Pancreas (tissue), 10 donors: Measurements from ENCODE around the gene NNT. TPM values are rescaled to one million over a fixed set of nuclear protein-coding genes. Genes with fewer than 3 reads are reported as not detected.
A peak's percentile ranks its signal among the peaks of the same experiment; 100 is the strongest.

ENCODE experiments used
- ATAC-seq, 4 donors: fragments of 200-7000 bp; cut with Tn5 transposase; one replicate each; pipeline versions ENCODE4 v1.8.0 to v1.9.1; 2020; ENCODE audit warnings: mild to moderate bottlenecking in 4 of 4, moderate library complexity in 4 of 4
- DNase-seq, 6 donors: peaks; one replicate each; pipeline ENCODE4 v3.0.0-alpha.2; 2020
- FAIRE-seq: peaks from 2 replicates; lab custom pipeline; 2012; peaks lifted over from hg19 to GRCh38; lab: Jason Lieb, UNC
- H3K27ac ChIP-seq, 4 donors: fragments of 200-600 bp; sonication (generic); 1 replicate in 3 of 4; 2 replicates in 1 of 4; pipeline versions ENCODE4 v1.5.0 to v1.8.0; 2020
- H3K27me3 ChIP-seq, 4 donors: fragments of 200-600 bp; one replicate each; pipeline ENCODE4 v1.8.0; 2021
- H3K36me3 ChIP-seq, 3 donors: fragments of 200-600 bp; sonication (generic) in 1 of 3; one replicate each; pipeline versions ENCODE4 v1.5.0 to v1.8.0; 2020 to 2021
- H3K4me1 ChIP-seq, 3 donors: fragments of 200-600 bp; one replicate each; pipeline ENCODE4 v1.8.0; 2021
- H3K4me3 ChIP-seq, 4 donors: fragments of 200-600 bp; sonication (generic) in 2 of 4; one replicate each; pipeline versions ENCODE4 v1.5.0 to v1.8.0; 2020 to 2021
- H3K9me3 ChIP-seq, 4 donors: fragments of 200-600 bp; one replicate each; pipeline ENCODE4 v1.8.0; 2021
- CTCF ChIP-seq, 4 donors: fragments of 200-600 bp; sonication (generic) in 3 of 4; IDR thresholded peaks; one replicate each; pipeline versions ENCODE4 v1.5.0 to v1.8.0; 2021; ENCODE audit warnings: antibody characterized with exemption in 4 of 4
- WGBS, 2 donors: extraction: QIAGEN DNeasy Blood & Tissue Kit; methylation state at CpG; one replicate each; pipeline ENCODE4 v1.1.7; 2013; 5-methylcytosine and 5-hydroxymethylcytosine counted together
- intact Hi-C, 3 donors: fragments of 100-400 bp; cut with DNase I; formaldehyde crosslinking; loops; one replicate each; pipeline versions ENCODE4 v1.11.1 to v1.14.2; 2022
- polyA plus RNA-seq, 2 donors: library from polyadenylated mRNA; stranded (reverse); fragments of 200-250 nt; gene quantifications; one replicate each; pipeline ENCODE4 v1.2.3, GENCODE V29; 2013
- total RNA-seq, 6 donors: library from RNA; stranded (reverse); fragmentation: NEBNext Ultra II Directional in 4 of 6; extraction: Animal tissue kit (Norgen Biotek cat#: 25700) in 4 of 6; gene quantifications; one replicate each; pipeline versions ENCODE4 v1.2.1 to v1.2.4, GENCODE V29; 2021 to 2023
- donor health status: healthy with polysubstance abuse.
- donor health status: DM: no; HTN: no; CAD: no; lungs with moderate emphysema.
- donor health status: DM: no; HTN: no; CAD: no.
- donor health status: control.
- donor health status: control.
- donor health status: Bipolar disorder and iron deficiency.
- donor health status: DM: yes; HTN: yes; CAD: no.
- donor health status: DM: no; HTN: no; CAD: no.
- donor health status: DM: no; HTN: no; CAD: no.
- donor health status: DM: yes; HTN: yes; CAD: no.

Gene NNT
- total and polyA plus RNA-seq, 8 donors: 6.1 to 48.0 (median 32.4) TPM

GRCh38 chr5:43680286-43680685, 77.3 kb downstream of the NNT start:
- peaks cover 0 to under 1% (median 0%) of the 10 kb centered on the region in 3 donors for H3K4me1 ChIP-seq
- H3K36me3 ChIP-seq: peaks cover 0 to 10% (median 0%) of the 10 kb centered on the region in 3 donors
- H3K27ac ChIP-seq: no peak overlapping the region
- ATAC-seq (no peak), FAIRE-seq (no peak), DNase-seq (no peak)
- H3K27me3 ChIP-seq: no peaks in the 10 kb centered on the region
- H3K9me3 ChIP-seq: no peaks in the 10 kb centered on the region
- intact Hi-C loops: no loop called here
- 73 to 82% methylated on average over 4 of the region's 4 CpGs for WGBS, 2 donors
- H3K4me3 ChIP-seq: no peak overlapping the region
- TF ChIP-seq CTCF (IDR thresholded peaks at IDR 0.05): no peak

- Histone ChIP-seq H3K4me3 (no peak overlapping the region), H3K36me3 (peaks cover 0 to 3% (median 0%) of the 10 kb centered on the region in 3 donors), H3K27ac (no peak overlapping the region), H3K4me1 (peaks cover 0 to 7% (median 5%) of the 10 kb centered on the region in 3 donors), H3K27me3 (no peaks in the 10 kb centered on the region), H3K9me3 (no peaks in the 10 kb centered on the region)
- ATAC-seq (no peak), DNase-seq (no peak), FAIRE-seq (no peak)
- 92 to 97% methylated on average over 4 of the region's 4 CpGs for WGBS, 2 donors
- no peak for TF ChIP-seq CTCF (IDR thresholded peaks at IDR 0.05)
- intact Hi-C loops: no loop called here
These were observed 81.0 kb downstream of the NNT start for GRCh38 chr5:43683884-43684471.

- TF ChIP-seq CTCF (IDR thresholded peaks at IDR 0.05): no peak
- Histone ChIP-seq H3K4me3 (no peak overlapping the region), H3K9me3 (no peaks in the 10 kb centered on the region), H3K4me1 (peaks cover 0 to 7% (median 5%) of the 10 kb centered on the region in 3 donors), H3K36me3 (peaks cover 0 to under 1% (median 0%) of the 10 kb centered on the region in 3 donors), H3K27ac (no peak overlapping the region), H3K27me3 (no peaks in the 10 kb centered on the region)
- ATAC-seq: no peak
- intact Hi-C loops: no loop called here
- peak; percentile 68 for FAIRE-seq
- DNase-seq: no peak
These were observed 82.4 kb downstream of the NNT start for GRCh38 chr5:43685252-43685950.

- H3K36me3 ChIP-seq: no peaks in the 10 kb centered on the region
- H3K9me3 ChIP-seq: no peaks in the 10 kb centered on the region
- 92 to 94% methylated on average over 3 of the region's 3 CpGs for WGBS, 2 donors
- ATAC-seq (no peak), DNase-seq (no peak), FAIRE-seq (no peak)
- no peaks in the 10 kb centered on the region for H3K27me3 ChIP-seq
- H3K4me3 ChIP-seq: no peak overlapping the region
- H3K27ac ChIP-seq: no peak overlapping the region
- H3K4me1 ChIP-seq: peaks cover 0 to 7% (median 5%) of the 10 kb centered on the region in 3 donors
- intact Hi-C loops: no loop called here
- TF ChIP-seq CTCF (IDR thresholded peaks at IDR 0.05): no peak
These were observed 84.3 kb downstream of the NNT start for GRCh38 chr5:43687275-43687674.

GRCh38 chr5:43691275-43691674, 88.3 kb downstream of the NNT start:
- H3K36me3 ChIP-seq: no peaks in the 10 kb centered on the region
- no peak for TF ChIP-seq CTCF (IDR thresholded peaks at IDR 0.05)
- no peaks in the 10 kb centered on the region for H3K27me3 ChIP-seq
- FAIRE-seq (no peak), DNase-seq (no peak), ATAC-seq (no peak)
- H3K4me3 ChIP-seq: no peak overlapping the region
- intact Hi-C loops: no loop called here
- no peaks in the 10 kb centered on the region for H3K9me3 ChIP-seq
- 89 to 93% methylated on average over 4 of the region's 4 CpGs for WGBS, 2 donors
- H3K27ac ChIP-seq: no peak overlapping the region
- H3K4me1 ChIP-seq: peaks cover 0 to 18% (median 3%) of the 10 kb centered on the region in 3 donors
